GM19395 (cell line): ENCODE measurements around the gene FAM181B.

Source experiments
- ATAC-seq: cut with Tn5 transposase; IDR thresholded peaks from one replicate; pipeline ENCODE4 v1.9.1; 2021; ENCODE audit warnings: mild to moderate bottlenecking, moderate library complexity; ENCODE audit not compliant: unreplicated experiment

Gene FAM181B

DNA sequence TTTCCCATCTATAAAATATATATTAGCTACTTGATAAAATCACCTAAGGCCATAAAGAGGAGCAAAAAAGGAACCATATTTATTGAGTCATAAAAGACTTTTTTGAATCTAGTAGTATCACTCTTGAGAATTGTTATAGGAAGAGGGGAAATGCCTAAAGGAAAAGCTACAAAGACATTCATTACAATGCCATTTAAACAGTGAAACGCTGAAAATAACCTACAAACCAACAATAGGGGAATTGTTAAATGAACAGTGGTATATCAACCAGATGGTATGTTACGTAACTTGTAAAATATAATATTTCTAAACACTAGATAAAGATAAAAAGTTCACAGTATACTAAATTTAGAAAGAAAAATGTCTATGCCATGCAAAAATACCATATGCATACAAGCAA is 47.5 kb downstream of the FAM181B start:
- no peak for ATAC-seq

DNA sequence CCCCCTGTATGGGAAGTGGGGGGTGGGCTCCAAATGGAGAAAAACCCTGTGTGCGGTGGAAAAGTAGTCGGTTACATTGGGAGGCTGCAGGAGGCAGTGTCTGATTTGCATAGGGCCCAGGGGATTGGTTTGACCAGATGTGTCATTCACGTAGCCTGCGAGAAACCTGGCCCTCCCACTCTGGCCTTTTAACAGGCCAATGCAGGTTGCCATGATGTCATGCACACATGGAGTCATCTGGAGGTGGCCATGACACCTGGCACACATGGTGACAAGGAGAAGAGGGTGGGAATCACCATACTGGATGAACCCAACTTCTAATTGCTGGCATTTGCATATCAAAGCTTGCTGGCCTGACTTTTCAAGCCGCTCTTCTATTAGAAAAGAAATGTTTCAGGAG is 50.6 kb downstream of the FAM181B start:
- ATAC-seq, result no peak

DNA sequence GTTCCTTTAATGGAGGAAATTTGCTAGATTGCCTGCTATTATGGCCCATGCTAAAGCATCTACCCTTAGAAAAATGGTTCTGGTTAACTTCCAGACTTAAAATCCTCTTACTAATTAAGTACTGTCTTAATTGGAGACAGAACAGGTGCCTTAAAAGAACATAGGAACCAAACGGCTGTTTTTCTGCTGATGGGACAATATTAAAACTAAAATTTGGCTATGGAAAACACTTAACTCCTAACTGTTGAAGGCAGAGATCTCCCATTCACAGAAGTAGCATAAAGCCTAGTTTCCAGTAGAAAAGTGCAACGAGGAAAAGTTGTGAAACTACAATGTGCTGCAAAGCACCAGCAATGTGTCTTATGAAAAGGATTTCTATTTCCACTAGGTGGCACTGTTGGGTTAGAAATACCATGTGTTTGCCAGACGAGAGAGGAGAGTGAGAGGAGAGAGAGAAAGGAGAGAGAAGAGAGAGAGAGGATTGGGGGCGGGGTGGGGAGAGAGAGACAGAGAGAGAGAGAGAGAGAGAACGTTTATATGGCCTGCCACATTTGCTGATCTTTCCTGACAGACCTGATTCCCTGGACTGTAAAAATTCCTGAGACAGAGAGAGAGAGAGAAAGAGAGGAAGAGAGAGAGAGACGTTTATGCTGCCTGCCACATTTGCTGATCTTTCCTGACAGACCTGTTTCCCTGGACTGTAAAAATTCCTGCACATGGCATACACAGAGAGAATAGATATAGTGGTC is 51.5 kb downstream of the FAM181B start:
- ATAC-seq, result peak; percentile 95

DNA sequence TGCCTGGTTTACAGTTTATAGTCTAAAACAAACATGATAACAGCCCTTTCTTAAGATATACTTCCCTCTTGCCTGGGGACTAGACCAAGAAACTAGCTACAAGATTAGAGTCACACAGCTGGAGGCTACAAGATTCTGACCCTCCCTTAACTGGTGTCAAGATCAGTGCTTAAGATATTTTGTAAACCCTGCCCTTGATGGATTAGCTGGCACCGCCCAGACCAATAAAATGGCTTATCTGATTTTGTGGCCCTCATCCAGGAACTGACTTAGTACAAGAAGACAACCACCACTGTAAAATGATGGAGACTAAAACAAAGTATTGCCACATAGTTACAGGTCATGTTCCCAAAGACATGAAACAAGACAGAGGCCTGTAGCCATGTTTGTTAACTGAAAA is 53.4 kb downstream of the FAM181B start:
- no peak for ATAC-seq
